Mesodermal cell (in vitro differentiated cells): ENCODE measurements around the gene SLC25A34.

Source experiments
- H3K27ac ChIP-seq: 2 replicates; pipeline ENCODE4 v1.7.0; 2013; ENCODE audit warnings: mild to moderate bottlenecking, low read depth, low read length, moderate library complexity; ENCODE audit not compliant: severe bottlenecking
- H3K36me3 ChIP-seq: 2 replicates; pipeline ENCODE4 v1.7.1; 2013; ENCODE audit warnings: mild to moderate bottlenecking, low read length, moderate library complexity; ENCODE audit not compliant: control insufficient read depth, insufficient read depth
- H3K4me1 ChIP-seq: one replicate; pipeline ENCODE4 v1.7.1; 2013; ENCODE audit warnings: mild to moderate bottlenecking, low read length; ENCODE audit not compliant: insufficient read depth, control insufficient read depth, poor library complexity, severe bottlenecking
- H3K4me3 ChIP-seq: 2 replicates; pipeline ENCODE4 v1.7.0; 2013; ENCODE audit warnings: low read length, control low read depth, mild to moderate bottlenecking; ENCODE audit not compliant: insufficient read depth, poor library complexity, severe bottlenecking; ENCODE audit errors: extremely low read depth
- H3K9me3 ChIP-seq: 2 replicates; pipeline ENCODE4 v1.7.1; 2013; ENCODE audit warnings: mild to moderate bottlenecking, low read length, moderate library complexity; ENCODE audit not compliant: control insufficient read depth
- WGBS, 2 experiments: methylation state at CpG; one replicate each; pipeline ENCODE4 v1.1.5; 2013; ENCODE audit warnings: missing lambda C conversion rate in 2 of 2; ENCODE audit not compliant: insufficient coverage in 2 of 2; 5-methylcytosine and 5-hydroxymethylcytosine counted together

The SLC25A34 gene

GRCh38 chr1:15726508-15726907, 9.6 kb upstream of the SLC25A34 start:
- WGBS, 2 experiments: 94 to 98% methylated on average over 7 to 9 of the region's 9 CpGs
- H3K27ac ChIP-seq: no peak overlapping the region
- H3K9me3 ChIP-seq: no peaks in the 10 kb centered on the region
- H3K36me3 ChIP-seq: peaks cover 93% of the 10 kb centered on the region
- H3K4me1 ChIP-seq: peaks cover 3% of the 10 kb centered on the region
- no peak overlapping the region for H3K4me3 ChIP-seq

- peaks cover 93% of the 10 kb centered on the region for H3K36me3 ChIP-seq
- no peak overlapping the region for H3K27ac ChIP-seq
- WGBS, 2 experiments: 90 to 97% methylated on average over 13 to 20 of the region's 21 CpGs
- no peaks in the 10 kb centered on the region for H3K9me3 ChIP-seq
- no peak overlapping the region for H3K4me3 ChIP-seq
- H3K4me1 ChIP-seq: peaks cover 3% of the 10 kb centered on the region
These were observed 9.0 kb upstream of the SLC25A34 start for GRCh38 chr1:15727021-15727420.

GRCh38 chr1:15727424-15727823, 8.6 kb upstream of the SLC25A34 start:
- Histone ChIP-seq H3K9me3 (no peaks in the 10 kb centered on the region), H3K36me3 (peaks cover 93% of the 10 kb centered on the region), H3K4me3 (no peak overlapping the region), H3K27ac (no peak overlapping the region), H3K4me1 (peaks cover 3% of the 10 kb centered on the region)
- WGBS, 2 experiments: 94 to 97% methylated on average over 12 to 13 of the region's 13 CpGs

GRCh38 chr1:15727866-15728534, 8.1 kb upstream of the SLC25A34 start:
- Histone ChIP-seq H3K4me1 (peaks cover 3% of the 10 kb centered on the region), H3K9me3 (no peaks in the 10 kb centered on the region), H3K4me3 (no peak overlapping the region), H3K27ac (no peak overlapping the region), H3K36me3 (peaks cover 92% of the 10 kb centered on the region)
- WGBS, 2 experiments: 97 to 98% methylated on average over 22 of the region's 23 CpGs

- no peak overlapping the region for H3K4me3 ChIP-seq
- peaks cover 94% of the 10 kb centered on the region for H3K36me3 ChIP-seq
These were observed 7.0 kb upstream of the SLC25A34 start for GRCh38 chr1:15728937-15729657.

GRCh38 chr1:15730423-15730822, 5.6 kb upstream of the SLC25A34 start:
- peaks cover 3% of the 10 kb centered on the region for H3K4me1 ChIP-seq
- H3K27ac ChIP-seq: no peak overlapping the region
- peaks cover 83% of the 10 kb centered on the region for H3K36me3 ChIP-seq
- WGBS, 2 experiments: 93% methylated on average over 14 to 15 of the region's 16 CpGs
- H3K4me3 ChIP-seq: no peak overlapping the region
- no peaks in the 10 kb centered on the region for H3K9me3 ChIP-seq

More at GRCh38 chr1:15728937-15729657, 7.0 kb upstream of the SLC25A34 start:
- Histone ChIP-seq H3K9me3 (no peaks in the 10 kb centered on the region), H3K27ac (no peak overlapping the region), H3K4me1 (peaks cover 3% of the 10 kb centered on the region)
- 91 to 93% methylated on average over 17 to 22 of the region's 22 CpGs for WGBS, 2 experiments

GRCh38 chr1:15730936-15731335, 5.1 kb upstream of the SLC25A34 start:
- Histone ChIP-seq H3K36me3 (peaks cover 78% of the 10 kb centered on the region), H3K4me1 (peaks cover 1% of the 10 kb centered on the region), H3K27ac (no peak overlapping the region), H3K4me3 (no peak overlapping the region), H3K9me3 (no peaks in the 10 kb centered on the region)
- 95 to 97% methylated on average over 15 of the region's 16 CpGs for WGBS, 2 experiments

- Histone ChIP-seq H3K27ac (no peak overlapping the region), H3K4me3 (no peak overlapping the region), H3K36me3 (peaks cover 67% of the 10 kb centered on the region), H3K4me1 (no peaks in the 10 kb centered on the region), H3K9me3 (no peaks in the 10 kb centered on the region)
- WGBS, 2 experiments: 96 to 97% methylated on average over 28 to 39 of the region's 39 CpGs
These were observed 4.0 kb upstream of the SLC25A34 start for GRCh38 chr1:15731735-15732685.

- no peak overlapping the region for H3K4me3 ChIP-seq
- peaks cover 60% of the 10 kb centered on the region for H3K36me3 ChIP-seq
- no peaks in the 10 kb centered on the region for H3K9me3 ChIP-seq
- no peaks in the 10 kb centered on the region for H3K4me1 ChIP-seq
- 95 to 98% methylated on average over 6 to 7 of the region's 7 CpGs for WGBS, 2 experiments
- no peak overlapping the region for H3K27ac ChIP-seq
These were observed 3.4 kb upstream of the SLC25A34 start for GRCh38 chr1:15732686-15733081.

- no peaks in the 10 kb centered on the region for H3K4me1 ChIP-seq
- no peak overlapping the region for H3K27ac ChIP-seq
- no peak overlapping the region for H3K4me3 ChIP-seq
- 91 to 96% methylated on average over 10 to 11 of the region's 11 CpGs for WGBS, 2 experiments
- peaks cover 55% of the 10 kb centered on the region for H3K36me3 ChIP-seq
- no peaks in the 10 kb centered on the region for H3K9me3 ChIP-seq
These were observed 2.8 kb upstream of the SLC25A34 start for GRCh38 chr1:15733218-15733725.
